Measurements from ENCODE around the gene CPNE8. TPM values are rescaled to one million over a fixed set of nuclear protein-coding genes. Genes with fewer than 3 reads are reported as not detected.

Gene CPNE8
- total RNA-seq, 1 experiment from 2014 or later = not detected

- DNase-seq = no peak
- Histone ChIP-seq H3K4me2 (ENCODE audit: low read depth, low read length, poor library complexity, severe bottlenecking) (no peak overlapping the region), H2AFZ (ENCODE audit: low read length) (no peak overlapping the region)
Measured at GRCh38 chr12:38736821-38737220, 168.6 kb downstream of the CPNE8 start.

DNA sequence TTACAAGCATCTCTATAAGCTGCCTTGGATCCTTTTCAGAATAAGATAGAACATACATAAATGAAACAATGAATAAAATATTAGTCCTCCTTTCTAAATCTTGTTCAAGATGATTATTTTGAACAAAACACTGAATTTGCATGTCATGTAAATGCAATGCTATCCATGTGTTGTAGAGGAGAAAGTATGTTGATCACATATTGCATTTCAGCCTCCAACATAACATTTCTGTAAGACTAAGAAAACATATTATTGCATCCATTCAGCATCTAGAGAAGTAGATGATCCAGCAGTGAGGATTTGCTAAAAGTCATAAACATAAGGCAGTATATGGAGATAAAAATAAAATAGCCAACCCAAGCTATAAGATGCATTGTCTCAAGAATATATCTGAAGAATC is 172.6 kb downstream of the CPNE8 start:
- Histone ChIP-seq H3K4me3 (ENCODE audit: low read length) (no peak overlapping the region), H3K9me3 (ENCODE audit: low read length) (peaks cover 32% of the 10 kb centered on the region)

More at GRCh38 chr12:38736821-38737220, 168.6 kb downstream of the CPNE8 start:
- Histone ChIP-seq H3K4me3 (ENCODE audit: low read length) (no peak overlapping the region), H4K20me1 (ENCODE audit: insufficient read depth, low read depth, low read length) (no peaks in the 10 kb centered on the region), H3K79me2 (ENCODE audit: low read length) (no peaks in the 10 kb centered on the region), H3K9ac (ENCODE audit: low read length) (no peak overlapping the region), H3K27ac (ENCODE audit: low read length) (no peak overlapping the region), H3K4me1 (ENCODE audit: low read length) (no peaks in the 10 kb centered on the region), H3K9me2 (replicated peaks; ENCODE audit: insufficient read depth, low read length) (no peaks in the 10 kb centered on the region), H3K9me3 (ENCODE audit: low read length) (peaks cover 15% of the 10 kb centered on the region; the same call in 1 of the 2 replicates), H3K27me3 (ENCODE audit: low read length) (no peaks in the 10 kb centered on the region), H3K36me3 (ENCODE audit: insufficient read depth, low read length) (no peaks in the 10 kb centered on the region)

DNA sequence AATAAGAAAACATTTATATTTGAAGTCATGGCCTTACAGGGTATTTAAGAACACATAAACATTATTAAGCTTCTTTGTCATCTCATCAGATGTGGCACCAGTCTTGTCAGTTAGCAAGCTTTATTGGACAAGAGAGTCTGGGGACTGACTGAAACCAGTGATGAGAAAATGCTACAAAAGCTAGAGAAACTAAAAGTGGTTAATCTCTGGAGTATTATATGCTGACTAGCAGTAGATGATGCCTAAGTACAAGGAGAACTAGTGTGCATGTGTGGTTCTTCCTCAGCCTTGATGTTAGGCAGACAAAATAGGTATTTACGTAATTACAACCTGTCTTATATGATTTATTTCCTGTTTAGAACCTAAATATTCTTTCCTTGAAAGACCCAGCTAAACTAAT is 176.5 kb downstream of the CPNE8 start:
- Histone ChIP-seq H3K9me3 (ENCODE audit: low read length) (peaks cover 30% of the 10 kb centered on the region), H3K4me2 (ENCODE audit: low read depth, low read length, poor library complexity, severe bottlenecking) (no peak overlapping the region), H3K4me1 (ENCODE audit: low read length) (no peaks in the 10 kb centered on the region), H3K9ac (ENCODE audit: low read length) (no peak overlapping the region), H3K9me2 (replicated peaks; ENCODE audit: insufficient read depth, low read length) (no peaks in the 10 kb centered on the region), H3K36me3 (ENCODE audit: insufficient read depth, low read length) (no peaks in the 10 kb centered on the region), H3K4me3 (ENCODE audit: low read length) (no peak overlapping the region), H3K27ac (ENCODE audit: low read length) (no peak overlapping the region), H3K79me2 (ENCODE audit: low read length) (no peaks in the 10 kb centered on the region), H4K20me1 (ENCODE audit: insufficient read depth, low read depth, low read length) (no peaks in the 10 kb centered on the region), H3K27me3 (ENCODE audit: low read length) (no peaks in the 10 kb centered on the region), H2AFZ (ENCODE audit: low read length) (no peak overlapping the region)
- DNase-seq = no peak

More for the DNA sequence above, 172.6 kb downstream of the CPNE8 start:
- no peak overlapping the region for H2AFZ ChIP-seq (ENCODE audit: low read length)
- H3K36me3 ChIP-seq (ENCODE audit: insufficient read depth, low read length) = no peaks in the 10 kb centered on the region
- no peaks in the 10 kb centered on the region for H3K9me2 ChIP-seq (replicated peaks; ENCODE audit: insufficient read depth, low read length)
- H3K4me2 ChIP-seq (ENCODE audit: low read depth, low read length, poor library complexity, severe bottlenecking) = no peak overlapping the region
- H3K27me3 ChIP-seq (ENCODE audit: low read length) = no peaks in the 10 kb centered on the region
- H3K9ac ChIP-seq (ENCODE audit: low read length) = no peak overlapping the region
- no peak overlapping the region for H3K27ac ChIP-seq (ENCODE audit: low read length)
- H3K4me1 ChIP-seq (ENCODE audit: low read length) = no peaks in the 10 kb centered on the region
- H4K20me1 ChIP-seq (ENCODE audit: insufficient read depth, low read depth, low read length) = no peaks in the 10 kb centered on the region
- no peaks in the 10 kb centered on the region for H3K79me2 ChIP-seq (ENCODE audit: low read length)
- no peak for DNase-seq

DNA sequence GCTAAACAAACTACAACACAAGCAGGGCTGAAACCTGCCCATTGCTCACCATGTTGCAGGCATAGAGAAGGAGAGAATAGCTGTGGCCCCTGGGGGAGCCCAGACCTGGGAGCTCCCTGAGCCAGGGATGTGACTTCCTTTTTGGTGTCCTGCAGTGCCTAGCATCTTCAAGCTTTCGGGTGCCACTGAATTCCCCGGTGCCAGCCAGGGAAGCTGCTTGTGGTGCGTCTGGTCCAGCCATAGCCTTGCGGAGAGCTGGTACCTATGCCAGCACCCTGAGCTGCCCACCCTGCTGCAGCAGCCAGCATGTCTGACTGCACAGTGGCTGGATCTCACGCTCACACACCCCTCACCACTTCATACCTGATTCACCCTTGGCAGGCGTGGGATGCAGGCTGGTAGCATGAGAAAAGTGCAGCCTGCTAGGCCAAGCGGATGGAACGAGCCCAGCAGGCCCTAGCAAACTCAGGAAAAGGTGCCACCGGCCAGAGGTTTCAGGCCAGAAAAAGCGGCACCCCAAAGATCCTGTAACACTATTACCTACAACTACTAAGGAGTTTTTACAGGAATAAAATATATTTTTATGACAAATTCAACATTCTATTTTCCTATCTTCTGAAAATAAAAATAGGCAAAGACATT is 183.7 kb downstream of the CPNE8 start:
- DNase-seq = no peak
- H3K27me3 ChIP-seq (ENCODE audit: low read length) = no peaks in the 10 kb centered on the region
- H3K9ac ChIP-seq (ENCODE audit: low read length) = no peak overlapping the region
- no peaks in the 10 kb centered on the region for H3K4me1 ChIP-seq (ENCODE audit: low read length)
- no peak overlapping the region for H3K4me3 ChIP-seq (ENCODE audit: low read length)
- H2AFZ ChIP-seq (ENCODE audit: low read length) = no peak overlapping the region
- no peak overlapping the region for H3K4me2 ChIP-seq (ENCODE audit: low read depth, low read length, poor library complexity, severe bottlenecking)
- no peaks in the 10 kb centered on the region for H3K9me2 ChIP-seq (replicated peaks; ENCODE audit: insufficient read depth, low read length)
- peaks cover 12% of the 10 kb centered on the region for H3K9me3 ChIP-seq (ENCODE audit: low read length)
- no peak overlapping the region for H3K27ac ChIP-seq (ENCODE audit: low read length)
- H3K79me2 ChIP-seq (ENCODE audit: low read length) = no peaks in the 10 kb centered on the region
- no peaks in the 10 kb centered on the region for H4K20me1 ChIP-seq (ENCODE audit: insufficient read depth, low read depth, low read length)
- no peaks in the 10 kb centered on the region for H3K36me3 ChIP-seq (ENCODE audit: insufficient read depth, low read length)

DNA sequence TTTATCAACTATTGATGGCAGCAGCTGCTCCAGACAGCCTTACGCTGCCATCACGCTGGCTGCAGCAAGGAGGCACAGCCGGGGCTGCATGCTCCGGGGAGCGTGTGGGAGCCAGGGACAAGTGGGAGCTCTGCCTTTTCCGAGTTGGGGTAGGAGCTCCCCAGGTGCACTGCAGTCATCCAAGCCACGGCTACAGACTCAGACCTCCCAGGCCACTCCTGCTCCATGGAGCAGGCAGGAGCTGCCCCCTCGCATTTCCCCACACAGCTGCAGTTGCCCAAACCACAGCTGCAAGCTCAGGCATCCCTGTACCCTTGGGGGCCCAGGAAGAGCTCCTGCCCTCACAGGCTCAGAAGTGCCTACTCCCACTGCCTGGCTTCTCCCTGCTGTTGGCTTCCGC is 184.7 kb downstream of the CPNE8 start:
- H3K36me3 ChIP-seq (ENCODE audit: insufficient read depth, low read length) = no peaks in the 10 kb centered on the region
- no peaks in the 10 kb centered on the region for H3K27me3 ChIP-seq (ENCODE audit: low read length)
- H4K20me1 ChIP-seq (ENCODE audit: insufficient read depth, low read depth, low read length) = no peaks in the 10 kb centered on the region
- H3K9me3 ChIP-seq (ENCODE audit: low read length) = peaks cover 12% of the 10 kb centered on the region
- no peaks in the 10 kb centered on the region for H3K9me2 ChIP-seq (replicated peaks; ENCODE audit: insufficient read depth, low read length)
- H3K4me2 ChIP-seq (ENCODE audit: low read depth, low read length, poor library complexity, severe bottlenecking) = no peak overlapping the region
- no peak overlapping the region for H3K4me3 ChIP-seq (ENCODE audit: low read length)
- no peaks in the 10 kb centered on the region for H3K79me2 ChIP-seq (ENCODE audit: low read length)
- no peak overlapping the region for H3K9ac ChIP-seq (ENCODE audit: low read length)
- H2AFZ ChIP-seq (ENCODE audit: low read length) = no peak overlapping the region
- H3K4me1 ChIP-seq (ENCODE audit: low read length) = no peaks in the 10 kb centered on the region
- no peak overlapping the region for H3K27ac ChIP-seq (ENCODE audit: low read length)
- DNase-seq = no peak

DNA sequence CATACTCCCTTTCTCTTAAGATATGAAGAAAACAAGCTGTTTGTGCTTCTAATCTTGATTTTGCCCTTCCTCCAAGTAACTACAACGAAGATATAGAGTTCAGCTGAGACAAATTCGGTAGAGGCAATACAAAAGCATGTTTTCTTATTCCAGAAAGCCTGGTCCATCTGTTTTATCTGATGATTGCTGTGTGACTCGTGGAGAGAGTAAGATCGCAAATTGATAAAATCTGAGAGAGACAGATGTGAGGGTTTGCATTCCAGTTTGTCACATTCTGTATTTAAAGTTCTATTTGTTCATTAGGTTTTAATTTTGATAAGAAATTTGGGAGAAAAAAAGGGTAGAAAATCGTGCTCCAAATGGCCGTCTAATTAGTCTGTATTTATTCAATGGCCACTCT is 192.1 kb downstream of the CPNE8 start:
- no peak overlapping the region for H3K4me2 ChIP-seq (ENCODE audit: low read depth, low read length, poor library complexity, severe bottlenecking)
- H3K9me3 ChIP-seq (ENCODE audit: low read length) = peaks cover 9% of the 10 kb centered on the region; the same call in 1 of the 2 replicates
- DNase-seq = no peak
- no peak overlapping the region for H3K27ac ChIP-seq (ENCODE audit: low read length)
- H3K4me1 ChIP-seq (ENCODE audit: low read length) = no peaks in the 10 kb centered on the region
- H4K20me1 ChIP-seq (ENCODE audit: insufficient read depth, low read depth, low read length) = no peaks in the 10 kb centered on the region
- no peaks in the 10 kb centered on the region for H3K36me3 ChIP-seq (ENCODE audit: insufficient read depth, low read length)
- no peak overlapping the region for H3K4me3 ChIP-seq (ENCODE audit: low read length)
- H2AFZ ChIP-seq (ENCODE audit: low read length) = no peak overlapping the region
- H3K9ac ChIP-seq (ENCODE audit: low read length) = no peak overlapping the region
- H3K27me3 ChIP-seq (ENCODE audit: low read length) = no peaks in the 10 kb centered on the region
- H3K9me2 ChIP-seq (replicated peaks; ENCODE audit: insufficient read depth, low read length) = no peaks in the 10 kb centered on the region
- H3K79me2 ChIP-seq (ENCODE audit: low read length) = no peaks in the 10 kb centered on the region

DNA sequence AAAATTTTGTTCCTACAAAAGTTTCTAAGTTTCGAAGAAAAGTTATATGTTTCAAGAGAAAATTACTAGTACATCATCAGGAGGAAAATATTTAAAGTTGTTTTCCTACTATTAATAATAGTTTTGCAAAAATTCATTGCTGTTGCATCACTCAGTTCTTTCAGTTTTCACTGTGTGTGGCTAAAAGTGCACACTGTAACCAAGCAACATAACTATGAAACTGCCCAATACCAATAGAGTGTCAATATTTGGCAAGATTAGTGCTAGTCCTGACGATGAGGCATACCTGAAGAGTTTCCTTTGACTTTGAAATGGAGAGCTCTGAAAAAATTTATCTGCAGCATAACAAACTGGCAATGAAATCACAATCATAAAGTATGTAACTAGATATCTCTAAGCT is 194.3 kb downstream of the CPNE8 start:
- Histone ChIP-seq H3K27me3 (ENCODE audit: low read length) (no peaks in the 10 kb centered on the region), H2AFZ (ENCODE audit: low read length) (no peak overlapping the region), H3K9me2 (replicated peaks; ENCODE audit: insufficient read depth, low read length) (no peaks in the 10 kb centered on the region), H3K9ac (ENCODE audit: low read length) (no peak overlapping the region), H3K4me2 (ENCODE audit: low read depth, low read length, poor library complexity, severe bottlenecking) (no peak overlapping the region), H3K79me2 (ENCODE audit: low read length) (no peaks in the 10 kb centered on the region), H3K9me3 (ENCODE audit: low read length) (peaks cover 10% of the 10 kb centered on the region; the same call in 1 of the 2 replicates), H3K36me3 (ENCODE audit: insufficient read depth, low read length) (no peaks in the 10 kb centered on the region), H3K4me1 (ENCODE audit: low read length) (no peaks in the 10 kb centered on the region), H3K4me3 (ENCODE audit: low read length) (no peak overlapping the region), H3K27ac (ENCODE audit: low read length) (no peak overlapping the region), H4K20me1 (ENCODE audit: insufficient read depth, low read depth, low read length) (no peaks in the 10 kb centered on the region)
- no peak for DNase-seq

GRCh38 chr12:38708466-38708865 is 196.9 kb downstream of the CPNE8 start:
- H2AFZ ChIP-seq (ENCODE audit: low read length) = no peak overlapping the region
- H3K4me3 ChIP-seq (ENCODE audit: low read length) = no peak overlapping the region
- H3K79me2 ChIP-seq (ENCODE audit: low read length) = no peaks in the 10 kb centered on the region
- no peaks in the 10 kb centered on the region for H3K9me2 ChIP-seq (replicated peaks; ENCODE audit: insufficient read depth, low read length)
- no peaks in the 10 kb centered on the region for H3K36me3 ChIP-seq (ENCODE audit: insufficient read depth, low read length)
- H3K9ac ChIP-seq (ENCODE audit: low read length) = no peak overlapping the region
- H3K9me3 ChIP-seq (ENCODE audit: low read length) = peaks cover 10% of the 10 kb centered on the region; the same call in 1 of the 2 replicates
- no peaks in the 10 kb centered on the region for H4K20me1 ChIP-seq (ENCODE audit: insufficient read depth, low read depth, low read length)
- no peak for DNase-seq
- H3K27me3 ChIP-seq (ENCODE audit: low read length) = no peaks in the 10 kb centered on the region
- no peak overlapping the region for H3K27ac ChIP-seq (ENCODE audit: low read length)
- no peak overlapping the region for H3K4me2 ChIP-seq (ENCODE audit: low read depth, low read length, poor library complexity, severe bottlenecking)
- H3K4me1 ChIP-seq (ENCODE audit: low read length) = no peaks in the 10 kb centered on the region
